ENCODE data around the gene RASGRF2. TPM values are rescaled to one million over a fixed set of nuclear protein-coding genes. Genes with fewer than 3 reads are reported as not detected.

The RASGRF2 gene
- total RNA-seq, 4 donors from 2014 or later, result 3.3 to 26.4 (median 12.3) TPM

DNA sequence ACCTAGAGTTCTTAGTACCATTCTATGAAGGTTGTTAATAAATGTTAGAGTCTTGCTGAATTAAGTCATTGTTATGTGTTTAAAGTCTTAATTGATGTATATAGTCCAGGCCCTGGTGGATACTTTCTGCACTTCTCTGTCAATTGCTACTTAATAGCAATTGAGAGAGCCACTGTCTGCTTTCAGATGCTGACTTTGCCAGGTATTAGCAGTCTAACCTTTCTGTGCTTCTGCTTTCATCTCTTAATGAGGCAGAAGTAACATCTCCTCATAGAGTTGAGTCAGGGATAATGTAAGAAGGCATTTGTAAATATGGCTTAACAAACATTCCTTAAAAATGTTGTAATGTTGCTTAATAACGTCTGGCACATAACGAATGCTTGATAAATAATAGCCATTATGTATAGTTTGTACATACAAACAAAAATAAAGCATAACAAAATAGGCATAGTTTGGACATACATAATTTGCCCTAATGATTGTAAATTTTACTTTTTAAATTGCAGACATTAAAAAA lies 28.3 kb downstream of the RASGRF2 start:
- no peak overlapping the region for H3K4me3 ChIP-seq
- H3K36me3 ChIP-seq, result no peaks in the 10 kb centered on the region
- no peaks in the 10 kb centered on the region for H3K27me3 ChIP-seq
- TF ChIP-seq POLR2A (IDR thresholded peaks at IDR 0.05), result no peak
- TF ChIP-seq, protein P1, sequence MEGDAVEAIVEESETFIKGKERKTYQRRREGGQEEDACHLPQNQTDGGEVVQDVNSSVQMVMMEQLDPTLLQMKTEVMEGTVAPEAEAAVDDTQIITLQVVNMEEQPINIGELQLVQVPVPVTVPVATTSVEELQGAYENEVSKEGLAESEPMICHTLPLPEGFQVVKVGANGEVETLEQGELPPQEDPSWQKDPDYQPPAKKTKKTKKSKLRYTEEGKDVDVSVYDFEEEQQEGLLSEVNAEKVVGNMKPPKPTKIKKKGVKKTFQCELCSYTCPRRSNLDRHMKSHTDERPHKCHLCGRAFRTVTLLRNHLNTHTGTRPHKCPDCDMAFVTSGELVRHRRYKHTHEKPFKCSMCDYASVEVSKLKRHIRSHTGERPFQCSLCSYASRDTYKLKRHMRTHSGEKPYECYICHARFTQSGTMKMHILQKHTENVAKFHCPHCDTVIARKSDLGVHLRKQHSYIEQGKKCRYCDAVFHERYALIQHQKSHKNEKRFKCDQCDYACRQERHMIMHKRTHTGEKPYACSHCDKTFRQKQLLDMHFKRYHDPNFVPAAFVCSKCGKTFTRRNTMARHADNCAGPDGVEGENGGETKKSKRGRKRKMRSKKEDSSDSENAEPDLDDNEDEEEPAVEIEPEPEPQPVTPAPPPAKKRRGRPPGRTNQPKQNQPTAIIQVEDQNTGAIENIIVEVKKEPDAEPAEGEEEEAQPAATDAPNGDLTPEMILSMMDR (IDR thresholded peaks at IDR 0.05), result no peak
- no peaks in the 10 kb centered on the region for H3K4me1 ChIP-seq
- peak overlapping the region in 1 of 2 donors; percentile 13 for H3K27ac ChIP-seq
- intact Hi-C loops (cut with DNase I; ENCODE audit: low total_unique reads), result no loop called here
- no peak for DNase-seq
- H3K9me3 ChIP-seq, result no peaks in the 10 kb centered on the region

DNA sequence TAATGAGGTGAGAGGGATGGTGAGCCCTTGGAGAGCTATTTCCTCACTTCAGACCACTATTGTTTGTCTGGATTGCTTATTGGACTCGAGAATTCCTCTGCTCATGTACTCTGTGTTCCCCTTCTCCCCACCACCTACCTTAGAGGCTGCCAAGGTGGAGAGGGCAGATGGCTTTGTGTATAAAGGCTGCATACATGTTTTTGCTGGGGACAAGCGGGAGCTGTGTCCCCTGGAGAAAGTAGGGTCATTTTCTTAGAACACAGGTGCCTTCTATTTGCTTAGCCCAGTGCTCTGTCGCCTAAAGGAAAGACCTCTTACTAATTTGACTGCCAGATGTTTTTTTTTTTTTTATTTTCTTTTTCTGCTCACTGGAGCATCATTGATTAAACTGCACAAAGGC lies 29.7 kb downstream of the RASGRF2 start:
- Histone ChIP-seq H3K4me1 (no peaks in the 10 kb centered on the region), H3K36me3 (no peaks in the 10 kb centered on the region), H3K27me3 (no peaks in the 10 kb centered on the region), H3K4me3 (no peak overlapping the region), H3K27ac (no peak overlapping the region), H3K9me3 (no peaks in the 10 kb centered on the region)
- intact Hi-C loops (cut with DNase I; ENCODE audit: low total_unique reads), result no loop called here
- TF ChIP-seq, protein P1 (IDR thresholded peaks at IDR 0.05), result no peak
- TF ChIP-seq POLR2A (IDR thresholded peaks at IDR 0.05), result no peak
- no peak for DNase-seq

DNA sequence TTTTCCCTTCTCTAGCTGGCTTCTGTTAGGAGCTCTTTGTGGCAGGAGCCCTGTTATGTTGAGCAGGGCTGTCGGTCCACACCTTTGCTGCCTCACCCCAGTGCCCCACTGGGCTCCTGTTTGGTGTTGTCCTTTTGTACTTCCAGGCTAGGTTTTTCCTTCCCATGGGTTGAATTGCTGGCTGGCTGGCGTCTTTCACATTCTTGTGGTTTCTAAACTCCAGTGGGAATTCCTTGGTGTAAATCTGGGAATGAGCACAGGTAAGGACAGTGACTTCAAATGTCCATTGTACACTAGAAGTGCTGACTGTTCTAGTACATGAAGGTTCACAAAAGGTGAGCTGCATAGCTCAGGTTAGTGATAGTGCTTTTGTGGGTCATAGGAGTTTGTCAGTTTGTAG lies 30.4 kb downstream of the RASGRF2 start:
- no peak for TF ChIP-seq POLR2A (IDR thresholded peaks at IDR 0.05)
- TF ChIP-seq, protein P1 (IDR thresholded peaks at IDR 0.05), result no peak
- intact Hi-C loops (cut with DNase I; ENCODE audit: low total_unique reads), result no loop called here
- H3K27ac ChIP-seq, result no peak overlapping the region
- no peak overlapping the region for H3K4me3 ChIP-seq
- no peaks in the 10 kb centered on the region for H3K9me3 ChIP-seq
- H3K36me3 ChIP-seq, result no peaks in the 10 kb centered on the region
- DNase-seq, result no peak
- H3K27me3 ChIP-seq, result no peaks in the 10 kb centered on the region
- H3K4me1 ChIP-seq, result no peaks in the 10 kb centered on the region

DNA sequence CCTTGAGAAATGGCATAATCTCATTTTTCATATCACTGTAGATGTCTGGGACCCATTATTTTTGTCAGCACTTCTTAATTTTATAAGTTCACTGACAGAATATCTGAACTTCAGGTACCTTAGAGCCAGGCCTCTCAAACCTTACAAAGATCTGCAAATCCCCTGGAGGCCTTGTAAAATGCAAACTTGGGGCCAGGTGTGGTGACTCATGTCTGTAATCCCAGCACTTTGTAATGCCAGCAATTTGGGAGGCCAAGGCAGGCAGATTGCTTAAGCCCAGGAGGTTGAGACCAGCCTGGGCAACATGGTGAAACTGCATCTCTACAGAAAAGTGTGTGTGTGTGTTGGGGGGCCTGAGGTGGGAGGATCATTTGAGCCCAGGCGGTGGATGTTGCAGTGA lies 30.8 kb downstream of the RASGRF2 start:
- intact Hi-C loops (cut with DNase I; ENCODE audit: low total_unique reads), result no loop called here
- H3K27me3 ChIP-seq, result no peaks in the 10 kb centered on the region
- no peak overlapping the region for H3K27ac ChIP-seq
- no peak for TF ChIP-seq POLR2A (IDR thresholded peaks at IDR 0.05)
- TF ChIP-seq, protein P1 (IDR thresholded peaks at IDR 0.05), result no peak
- H3K4me3 ChIP-seq, result no peak overlapping the region
- no peak for DNase-seq
- H3K36me3 ChIP-seq, result no peaks in the 10 kb centered on the region
- no peaks in the 10 kb centered on the region for H3K4me1 ChIP-seq
- no peaks in the 10 kb centered on the region for H3K9me3 ChIP-seq

DNA sequence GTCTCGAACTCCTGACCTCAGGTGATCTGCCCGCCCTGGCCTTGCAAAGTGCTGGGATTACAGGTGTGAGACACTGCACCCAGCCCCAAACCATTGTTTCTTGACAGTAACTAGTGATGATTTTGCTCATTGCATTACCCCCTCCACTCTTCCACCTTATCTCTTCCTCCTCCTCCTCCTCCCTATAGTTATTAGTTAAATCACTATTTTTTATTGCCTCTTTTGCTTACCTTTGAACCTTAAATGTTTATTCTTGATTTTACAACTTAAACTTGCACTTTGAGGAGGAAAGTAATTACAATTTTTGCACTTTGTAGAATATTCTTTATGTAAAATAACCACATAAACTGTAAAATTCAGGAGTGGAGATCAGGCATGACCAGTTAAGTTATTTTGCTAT lies 35.7 kb downstream of the RASGRF2 start:
- intact Hi-C loops (cut with DNase I; ENCODE audit: low total_unique reads), result no loop called here

More for the DNA sequence above, 35.7 kb downstream of the RASGRF2 start:
- Histone ChIP-seq H3K4me1 (no peaks in the 10 kb centered on the region), H3K4me3 (no peak overlapping the region), H3K36me3 (no peaks in the 10 kb centered on the region), H3K27me3 (no peaks in the 10 kb centered on the region), H3K27ac (no peak overlapping the region), H3K9me3 (no peaks in the 10 kb centered on the region)
- no peak for DNase-seq
- TF ChIP-seq POLR2A (IDR thresholded peaks at IDR 0.05), result no peak
- TF ChIP-seq, protein P1 (IDR thresholded peaks at IDR 0.05), result no peak

All from uterus (tissue), 4 donors.